Keratinocyte (primary cell): Measurements from ENCODE around the gene LILRA1.

ENCODE experiments used
- EZH2 ChIP-seq: IDR thresholded peaks from one replicate; pipeline ENCODE4 v1.6.1; 2012; ENCODE audit warnings: inconsistent platforms, mild to moderate bottlenecking, low read length, moderate library complexity
- TF ChIP-seq, protein P1 (sequence below), 3 experiments: IDR thresholded peaks in 1 of 3; conservative IDR thresholded peaks in 1 of 3; optimal IDR thresholded peaks in 1 of 3; 2 replicates in 2 of 3; 3 replicates in 1 of 3; pipeline versions ENCODE3 to v1.5.1; 2011; ENCODE audit warnings: low read length in 3 of 3, mild to moderate bottlenecking in 3 of 3, moderate library complexity in 2 of 3, control low read depth in 1 of 3, inconsistent platforms in 1 of 3; ENCODE audit not compliant: insufficient read depth in 2 of 3; ENCODE audit errors: extremely low read depth in 1 of 3

DNA sequence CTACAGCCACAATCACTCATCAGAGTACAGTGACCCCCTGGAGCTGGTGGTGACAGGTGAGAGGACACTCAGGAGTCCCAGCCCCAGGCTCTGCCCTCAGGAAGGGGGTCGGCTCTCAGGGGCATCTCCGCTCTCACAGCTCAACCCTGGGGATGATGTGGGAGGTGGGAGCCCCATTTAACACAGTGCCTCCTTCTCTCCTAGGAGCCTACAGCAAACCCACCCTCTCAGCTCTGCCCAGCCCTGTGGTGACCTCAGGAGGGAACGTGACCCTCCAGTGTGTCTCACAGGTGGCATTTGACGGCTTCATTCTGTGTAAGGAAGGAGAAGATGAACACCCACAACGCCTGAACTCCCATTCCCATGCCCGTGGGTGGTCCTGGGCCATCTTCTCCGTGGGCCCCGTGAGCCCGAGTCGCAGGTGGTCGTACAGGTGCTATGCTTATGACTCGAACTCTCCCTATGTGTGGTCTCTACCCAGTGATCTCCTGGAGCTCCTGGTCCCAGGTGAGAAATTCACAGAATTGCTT lies 18.8 kb upstream of the LILRA1 start:
- TF ChIP-seq, protein P1, sequence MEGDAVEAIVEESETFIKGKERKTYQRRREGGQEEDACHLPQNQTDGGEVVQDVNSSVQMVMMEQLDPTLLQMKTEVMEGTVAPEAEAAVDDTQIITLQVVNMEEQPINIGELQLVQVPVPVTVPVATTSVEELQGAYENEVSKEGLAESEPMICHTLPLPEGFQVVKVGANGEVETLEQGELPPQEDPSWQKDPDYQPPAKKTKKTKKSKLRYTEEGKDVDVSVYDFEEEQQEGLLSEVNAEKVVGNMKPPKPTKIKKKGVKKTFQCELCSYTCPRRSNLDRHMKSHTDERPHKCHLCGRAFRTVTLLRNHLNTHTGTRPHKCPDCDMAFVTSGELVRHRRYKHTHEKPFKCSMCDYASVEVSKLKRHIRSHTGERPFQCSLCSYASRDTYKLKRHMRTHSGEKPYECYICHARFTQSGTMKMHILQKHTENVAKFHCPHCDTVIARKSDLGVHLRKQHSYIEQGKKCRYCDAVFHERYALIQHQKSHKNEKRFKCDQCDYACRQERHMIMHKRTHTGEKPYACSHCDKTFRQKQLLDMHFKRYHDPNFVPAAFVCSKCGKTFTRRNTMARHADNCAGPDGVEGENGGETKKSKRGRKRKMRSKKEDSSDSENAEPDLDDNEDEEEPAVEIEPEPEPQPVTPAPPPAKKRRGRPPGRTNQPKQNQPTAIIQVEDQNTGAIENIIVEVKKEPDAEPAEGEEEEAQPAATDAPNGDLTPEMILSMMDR (optimal IDR thresholded peaks at IDR 0.05 in 1 of 3, IDR thresholded peaks at IDR 0.05 in 1 of 3, conservative IDR thresholded peaks at IDR 0.05 in 1 of 3; ENCODE audit: extremely low read depth in 1 of 3, insufficient read depth in 2 of 3, low read length in 3 of 3): no peak
- no peak for TF ChIP-seq EZH2
